Activated B cell treated with CpG ODN at 0.5 μM for 24 hours (primary cell): ENCODE measurements around the gene PSMA5. TPM values are rescaled to one million over a fixed set of nuclear protein-coding genes. Genes with fewer than 3 reads are reported as not detected.

Experiments used
- ATAC-seq: fragments of 200-7000 bp; cut with Tn5 transposase; one replicate; pipeline ENCODE4 v1.10.0; 2021; ENCODE audit warnings: low read depth, mild to moderate bottlenecking, moderate library complexity
- CTCF ChIA-PET: fragments of 350-600 bp; sonication (Branson Sonifier 250); formaldehyde crosslinking; loops from one replicate; lab custom pipeline; 2021; ENCODE audit warnings: antibody characterized with exemption; lab: Charles Lee
- POLR2A ChIA-PET: fragments of 350-600 bp; sonication (Branson Sonifier 250); formaldehyde crosslinking; loops from one replicate; lab custom pipeline; 2021; ENCODE audit warnings: antibody characterized with exemption; lab: Charles Lee
- DNase-seq: peaks from one replicate; pipeline ENCODE4 v3.0.0; 2022
- H3K27ac Mint-ChIP-seq: one replicate; pipeline ENCODE4 v1.8.0; 2020; ENCODE audit warnings: mixed read lengths
- H3K27me3 Mint-ChIP-seq: one replicate; pipeline ENCODE4 v1.8.0; 2021; ENCODE audit warnings: mixed read lengths
- H3K36me3 Mint-ChIP-seq: one replicate; pipeline ENCODE4 v1.8.0; 2021; ENCODE audit warnings: low read depth, mixed read lengths
- H3K4me1 Mint-ChIP-seq: one replicate; pipeline ENCODE4 v1.8.0; 2021; ENCODE audit warnings: mixed read lengths
- H3K4me3 Mint-ChIP-seq: one replicate; pipeline ENCODE4 v1.8.0; 2020; ENCODE audit warnings: mild to moderate bottlenecking, mixed read lengths
- H3K9me3 Mint-ChIP-seq: one replicate; pipeline ENCODE4 v1.8.0; 2020; ENCODE audit warnings: mixed read lengths
- CTCF ChIP-seq: fragments of 200-600 bp; IDR thresholded peaks from one replicate; pipeline ENCODE4 v1.8.0; 2022; ENCODE audit warnings: antibody characterized with exemption, mild to moderate bottlenecking
- intact Hi-C: fragments of 100-400 bp; cut with micrococcal nuclease; formaldehyde crosslinking; loops from one replicate; pipeline ENCODE4 v1.15.1; 2024
- total RNA-seq: library from RNA; stranded (reverse); gene quantifications from 2 replicates; pipeline ENCODE4 v1.2.3, GENCODE V29; 2022

PSMA5 gene
- total RNA-seq, 1 donor from 2014 or later, result 105 TPM

DNA sequence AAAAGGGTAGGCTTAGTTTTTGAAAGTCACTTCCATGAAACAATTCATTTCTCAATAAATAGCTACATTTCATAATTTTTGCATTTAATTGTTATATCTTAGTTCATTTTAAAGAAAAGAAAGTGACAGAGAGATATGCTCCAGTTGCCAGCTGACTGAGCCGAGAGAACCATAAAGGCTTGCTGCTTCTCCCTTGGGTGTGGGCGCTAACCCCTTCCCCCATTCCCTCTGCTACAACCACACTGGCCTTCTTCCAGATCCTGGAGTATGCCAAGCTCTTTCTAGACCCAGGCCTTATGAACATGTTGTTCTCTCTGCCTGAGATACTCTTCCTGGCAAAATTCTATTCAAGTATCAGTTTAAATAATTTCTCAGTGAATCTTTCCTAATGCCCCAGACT lies 40.8 kb downstream of the PSMA5 start:
- no peak for TF ChIP-seq CTCF
- POLR2A ChIA-PET, result interaction anchor here (0.7 kb wide), 1 partner anchor 158 kb away, joined by 3 read pairs; no protein-coding TSS in a partner anchor
- ATAC-seq, result no peak
- H3K36me3 Mint-ChIP-seq, result no peaks in the 10 kb centered on the region
- CTCF ChIA-PET, result interaction anchor here (1.1 kb wide), 1 partner anchor 13 kb away, joined by 4 read pairs; no protein-coding TSS in a partner anchor
- H3K27ac Mint-ChIP-seq, result no peak overlapping the region
- H3K4me1 Mint-ChIP-seq, result peaks cover 3% of the 10 kb centered on the region
- DNase-seq, result no peak
- no peak overlapping the region for H3K4me3 Mint-ChIP-seq
- intact Hi-C loops, result no loop called here
- peaks cover 41% of the 10 kb centered on the region for H3K27me3 Mint-ChIP-seq
- peaks cover 2% of the 10 kb centered on the region for H3K9me3 Mint-ChIP-seq

GRCh38 chr1:109383854-109384253 lies 42.4 kb downstream of the PSMA5 start:
- no peaks in the 10 kb centered on the region for H3K4me1 Mint-ChIP-seq
- ChIA-PET CTCF (interaction anchor here (1.2 kb wide), 1 partner anchor 13 kb away, joined by 3 read pairs; no protein-coding TSS in a partner anchor), POLR2A (no interaction called here)
- no peak for TF ChIP-seq CTCF
- intact Hi-C loops, result no loop called here
- no peaks in the 10 kb centered on the region for H3K36me3 Mint-ChIP-seq
- ATAC-seq (no peak), DNase-seq (no peak)
- H3K4me3 Mint-ChIP-seq, result no peak overlapping the region
- no peak overlapping the region for H3K27ac Mint-ChIP-seq
- H3K27me3 Mint-ChIP-seq, result peaks cover 27% of the 10 kb centered on the region
- peaks cover 2% of the 10 kb centered on the region for H3K9me3 Mint-ChIP-seq

DNA sequence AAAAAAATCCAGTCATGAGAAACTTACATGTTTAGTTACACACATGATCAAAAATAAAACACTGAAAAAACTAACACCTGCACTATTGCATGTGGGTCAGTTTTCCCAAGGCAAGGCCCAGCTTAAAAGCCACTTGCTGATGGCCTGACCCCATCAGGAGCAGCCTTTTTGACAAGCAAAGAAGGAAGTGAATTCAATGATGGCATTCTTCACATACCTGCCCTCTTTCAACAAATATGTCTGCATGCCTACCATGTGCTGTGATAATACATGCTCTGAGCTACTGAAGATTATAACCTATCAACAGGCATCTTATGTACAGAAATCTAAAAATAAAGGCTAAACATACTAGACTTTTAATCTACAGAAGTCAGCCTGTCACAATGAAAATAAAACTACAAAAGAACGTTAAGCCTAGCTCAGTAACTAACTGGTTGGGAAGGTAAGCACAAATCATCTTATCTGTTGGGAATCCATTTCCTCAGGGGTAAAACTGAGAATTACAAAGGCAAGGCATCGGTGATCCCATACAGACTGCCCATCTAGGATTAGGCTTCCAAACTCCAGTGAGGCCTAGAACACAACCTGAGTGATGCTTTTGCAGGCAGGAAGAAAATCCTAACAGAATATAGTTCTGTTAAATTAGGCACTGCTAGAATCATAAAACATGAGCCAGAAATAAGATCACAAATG lies 43.0 kb downstream of the PSMA5 start:
- no peak for TF ChIP-seq CTCF
- ATAC-seq, result no peak
- Mint-ChIP-seq H3K27me3 (peaks cover 24% of the 10 kb centered on the region), H3K27ac (no peak overlapping the region), H3K4me3 (no peak overlapping the region), H3K36me3 (no peaks in the 10 kb centered on the region), H3K9me3 (peaks cover 2% of the 10 kb centered on the region), H3K4me1 (no peaks in the 10 kb centered on the region)
- no peak for DNase-seq
- ChIA-PET POLR2A (no interaction called here), CTCF (no interaction called here)
- intact Hi-C loops, result no loop called here

GRCh38 chr1:109381573-109381972 lies 44.7 kb downstream of the PSMA5 start:
- Mint-ChIP-seq H3K27ac (no peak overlapping the region), H3K4me1 (no peaks in the 10 kb centered on the region), H3K9me3 (peaks cover 2% of the 10 kb centered on the region), H3K27me3 (peaks cover 18% of the 10 kb centered on the region), H3K4me3 (no peak overlapping the region), H3K36me3 (no peaks in the 10 kb centered on the region)
- no peak for ATAC-seq
- intact Hi-C loops, result no loop called here
- DNase-seq, result no peak
- ChIA-PET POLR2A (no interaction called here), CTCF (no interaction called here)
- TF ChIP-seq CTCF, result no peak

GRCh38 chr1:109379907-109380306 lies 46.3 kb downstream of the PSMA5 start:
- H3K36me3 Mint-ChIP-seq, result no peaks in the 10 kb centered on the region
- peaks cover 12% of the 10 kb centered on the region for H3K27me3 Mint-ChIP-seq
- H3K4me3 Mint-ChIP-seq, result no peak overlapping the region
- POLR2A ChIA-PET, result no interaction called here
- DNase-seq (no peak), ATAC-seq (no peak)
- H3K4me1 Mint-ChIP-seq, result no peaks in the 10 kb centered on the region
- no peak for TF ChIP-seq CTCF
- H3K27ac Mint-ChIP-seq, result no peak overlapping the region
- intact Hi-C loops, result no loop called here
- peaks cover 2% of the 10 kb centered on the region for H3K9me3 Mint-ChIP-seq
- CTCF ChIA-PET, result no interaction called here
